SU-DHL-6 (cell line): ENCODE results near the gene TNFRSF19.

ENCODE experiments used
- EZH2phosphoT487 ChIP-seq: fragments of 200-600 bp; sonication (generic), shearing (Covaris generic); conservative IDR thresholded peaks from 2 replicates; pipeline ENCODE4 v1.6.1; 2018; ENCODE audit warnings: mild to moderate bottlenecking, antibody characterized with exemption, low read length, moderate library complexity, mixed read lengths
- TF ChIP-seq, protein P1 (sequence below): fragments of 200-600 bp; sonication (generic); IDR thresholded peaks from one replicate; pipeline ENCODE4 v1.5.1; 2017; ENCODE audit warnings: antibody characterized with exemption, mild to moderate bottlenecking, low read length, moderate library complexity; ENCODE audit not compliant: insufficient read depth, poor library complexity, severe bottlenecking

DNA sequence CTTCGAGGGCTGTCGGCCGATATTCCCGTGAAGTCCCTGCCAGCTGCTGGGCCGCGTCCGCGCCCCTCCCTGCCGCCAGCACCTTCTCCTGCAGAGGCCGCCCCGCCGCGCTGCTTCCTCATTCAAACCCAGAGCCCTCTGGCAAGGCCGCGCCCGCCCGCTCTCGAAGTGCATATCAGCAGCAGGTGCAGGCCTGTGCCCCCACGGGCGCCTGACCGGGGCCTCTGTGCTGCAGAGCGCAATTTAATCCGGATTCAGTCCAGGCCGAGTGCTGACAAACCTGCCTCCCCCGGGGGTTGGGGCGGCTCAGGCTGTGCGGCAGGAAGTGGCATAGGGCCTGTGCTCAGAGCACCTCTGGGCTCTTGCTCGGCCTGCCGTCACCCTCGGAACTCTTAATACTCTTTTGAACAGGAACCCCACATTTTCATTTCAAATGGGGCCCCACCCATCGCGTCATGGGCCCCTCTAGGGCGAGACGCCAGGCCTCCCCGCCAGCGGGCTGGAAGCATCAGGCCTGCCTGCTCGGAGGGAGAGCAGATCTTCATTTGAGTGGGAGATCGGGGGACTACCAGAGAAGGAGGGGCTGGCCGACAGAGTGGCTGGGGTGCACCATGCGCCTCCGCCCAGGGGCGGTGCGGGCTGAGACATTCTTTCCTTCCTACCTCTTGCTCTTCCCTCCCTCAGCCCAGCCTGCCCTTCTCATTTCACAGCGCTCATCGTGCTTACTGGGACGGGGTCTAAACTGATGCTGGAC is 125.7 kb downstream of the TNFRSF19 start:
- TF ChIP-seq, protein P1, sequence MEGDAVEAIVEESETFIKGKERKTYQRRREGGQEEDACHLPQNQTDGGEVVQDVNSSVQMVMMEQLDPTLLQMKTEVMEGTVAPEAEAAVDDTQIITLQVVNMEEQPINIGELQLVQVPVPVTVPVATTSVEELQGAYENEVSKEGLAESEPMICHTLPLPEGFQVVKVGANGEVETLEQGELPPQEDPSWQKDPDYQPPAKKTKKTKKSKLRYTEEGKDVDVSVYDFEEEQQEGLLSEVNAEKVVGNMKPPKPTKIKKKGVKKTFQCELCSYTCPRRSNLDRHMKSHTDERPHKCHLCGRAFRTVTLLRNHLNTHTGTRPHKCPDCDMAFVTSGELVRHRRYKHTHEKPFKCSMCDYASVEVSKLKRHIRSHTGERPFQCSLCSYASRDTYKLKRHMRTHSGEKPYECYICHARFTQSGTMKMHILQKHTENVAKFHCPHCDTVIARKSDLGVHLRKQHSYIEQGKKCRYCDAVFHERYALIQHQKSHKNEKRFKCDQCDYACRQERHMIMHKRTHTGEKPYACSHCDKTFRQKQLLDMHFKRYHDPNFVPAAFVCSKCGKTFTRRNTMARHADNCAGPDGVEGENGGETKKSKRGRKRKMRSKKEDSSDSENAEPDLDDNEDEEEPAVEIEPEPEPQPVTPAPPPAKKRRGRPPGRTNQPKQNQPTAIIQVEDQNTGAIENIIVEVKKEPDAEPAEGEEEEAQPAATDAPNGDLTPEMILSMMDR: no peak
- no peak for TF ChIP-seq EZH2phosphoT487
